Prostate gland (tissue), 2 donors: Measurements from ENCODE around the gene ST14.

ENCODE experiments used
- CTCF ChIP-seq, 4 experiments: fragments of 200-600 bp in 2 of 4; fragments of 450-650 bp in 2 of 4; sonication (generic) in 2 of 4; IDR thresholded peaks; 1 replicate in 3 of 4; 2 replicates in 1 of 4; pipeline ENCODE4 v1.5.1; 2016 to 2019; ENCODE audit warnings: antibody characterized with exemption in 4 of 4, mild to moderate bottlenecking in 2 of 4, moderate library complexity in 2 of 4
- POLR2A ChIP-seq: fragments of 450-650 bp; IDR thresholded peaks from one replicate; pipeline ENCODE4 v1.6.1; 2016; ENCODE audit warnings: antibody characterized with exemption, mild to moderate bottlenecking
- POLR2AphosphoS5 ChIP-seq: sonication (generic); formaldehyde crosslinking; IDR thresholded peaks from one replicate; pipeline ENCODE4 v1.6.1; 2017; ENCODE audit warnings: antibody characterized with exemption

DNA sequence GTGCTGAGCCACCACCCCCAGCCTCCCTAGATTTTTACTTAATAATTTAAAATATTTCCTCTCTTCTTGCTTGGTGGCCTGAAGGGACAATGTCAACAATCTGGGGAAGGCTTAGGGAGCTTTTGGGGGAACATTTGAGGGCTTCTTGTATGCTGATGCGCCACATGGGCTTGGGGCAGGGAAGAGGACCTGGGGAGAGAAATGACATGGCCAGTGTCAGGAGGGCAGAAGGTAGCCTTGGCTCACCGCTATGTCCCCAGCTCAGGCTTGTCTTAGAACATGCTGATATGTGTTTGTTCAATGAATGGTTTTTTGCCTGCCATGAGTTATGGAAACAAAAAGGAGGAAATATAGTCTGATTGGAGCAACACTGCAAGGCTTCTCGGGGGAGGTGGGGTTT is 51.6 kb downstream of the ST14 start:
- no peak for TF ChIP-seq CTCF (IDR thresholded peaks at IDR 0.05)
- no peak for TF ChIP-seq POLR2AphosphoS5
- no peak for TF ChIP-seq POLR2A
